Measurements from ENCODE around the gene SH2D4B.

SH2D4B gene

GRCh38 chr10:80537736-80538480, at the start of gene SH2D4B:
Gene SH2D4B, plus strand, starts transcription at chr10:80537902. Its CDS starts 430 bp downstream, at chr10:80538332.
- TF ChIP-seq, protein P1, sequence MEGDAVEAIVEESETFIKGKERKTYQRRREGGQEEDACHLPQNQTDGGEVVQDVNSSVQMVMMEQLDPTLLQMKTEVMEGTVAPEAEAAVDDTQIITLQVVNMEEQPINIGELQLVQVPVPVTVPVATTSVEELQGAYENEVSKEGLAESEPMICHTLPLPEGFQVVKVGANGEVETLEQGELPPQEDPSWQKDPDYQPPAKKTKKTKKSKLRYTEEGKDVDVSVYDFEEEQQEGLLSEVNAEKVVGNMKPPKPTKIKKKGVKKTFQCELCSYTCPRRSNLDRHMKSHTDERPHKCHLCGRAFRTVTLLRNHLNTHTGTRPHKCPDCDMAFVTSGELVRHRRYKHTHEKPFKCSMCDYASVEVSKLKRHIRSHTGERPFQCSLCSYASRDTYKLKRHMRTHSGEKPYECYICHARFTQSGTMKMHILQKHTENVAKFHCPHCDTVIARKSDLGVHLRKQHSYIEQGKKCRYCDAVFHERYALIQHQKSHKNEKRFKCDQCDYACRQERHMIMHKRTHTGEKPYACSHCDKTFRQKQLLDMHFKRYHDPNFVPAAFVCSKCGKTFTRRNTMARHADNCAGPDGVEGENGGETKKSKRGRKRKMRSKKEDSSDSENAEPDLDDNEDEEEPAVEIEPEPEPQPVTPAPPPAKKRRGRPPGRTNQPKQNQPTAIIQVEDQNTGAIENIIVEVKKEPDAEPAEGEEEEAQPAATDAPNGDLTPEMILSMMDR (IDR thresholded peaks at IDR 0.05; ENCODE audit: low read depth, low read length, missing control alignments), result no peak
- no peak for DNase-seq (ENCODE audit: low read depth)
- peak within 1 kb of the TSS; percentile 70 for H3K4me3 ChIP-seq (ENCODE audit: low read depth, low read length)

DNA sequence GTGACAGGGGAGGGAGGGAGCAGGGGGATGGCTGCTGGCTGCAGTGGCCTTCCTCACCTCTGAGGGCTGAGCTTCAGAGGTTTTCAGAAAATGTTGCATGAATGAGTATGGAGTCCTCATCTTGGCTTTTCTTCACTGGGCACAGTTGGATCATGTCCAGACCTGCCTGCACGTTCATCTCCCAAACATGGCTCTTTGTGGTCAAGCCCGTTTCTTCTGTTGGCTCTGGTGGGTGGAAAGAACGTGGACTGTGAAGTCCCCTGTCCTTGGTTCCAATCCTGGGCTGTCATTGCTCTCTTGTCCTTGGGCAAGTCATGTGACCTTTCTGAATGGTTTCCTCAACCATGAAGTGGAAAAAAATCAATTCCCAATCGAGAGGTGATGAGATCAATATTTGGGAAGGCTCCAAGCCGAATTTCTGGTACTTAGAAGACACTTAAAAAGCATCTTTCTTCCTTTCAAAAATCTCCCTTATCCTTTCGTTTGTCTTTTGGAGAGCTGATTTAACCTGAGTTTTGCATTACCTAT, 49.1 kb upstream of the SH2D4B start:
- TF ChIP-seq, protein P1 (IDR thresholded peaks at IDR 0.05; ENCODE audit: low read depth, low read length, missing control alignments), result no peak
- H3K4me3 ChIP-seq (ENCODE audit: low read depth, low read length), result no peak overlapping the region
- no peak for DNase-seq (ENCODE audit: low read depth)

DNA sequence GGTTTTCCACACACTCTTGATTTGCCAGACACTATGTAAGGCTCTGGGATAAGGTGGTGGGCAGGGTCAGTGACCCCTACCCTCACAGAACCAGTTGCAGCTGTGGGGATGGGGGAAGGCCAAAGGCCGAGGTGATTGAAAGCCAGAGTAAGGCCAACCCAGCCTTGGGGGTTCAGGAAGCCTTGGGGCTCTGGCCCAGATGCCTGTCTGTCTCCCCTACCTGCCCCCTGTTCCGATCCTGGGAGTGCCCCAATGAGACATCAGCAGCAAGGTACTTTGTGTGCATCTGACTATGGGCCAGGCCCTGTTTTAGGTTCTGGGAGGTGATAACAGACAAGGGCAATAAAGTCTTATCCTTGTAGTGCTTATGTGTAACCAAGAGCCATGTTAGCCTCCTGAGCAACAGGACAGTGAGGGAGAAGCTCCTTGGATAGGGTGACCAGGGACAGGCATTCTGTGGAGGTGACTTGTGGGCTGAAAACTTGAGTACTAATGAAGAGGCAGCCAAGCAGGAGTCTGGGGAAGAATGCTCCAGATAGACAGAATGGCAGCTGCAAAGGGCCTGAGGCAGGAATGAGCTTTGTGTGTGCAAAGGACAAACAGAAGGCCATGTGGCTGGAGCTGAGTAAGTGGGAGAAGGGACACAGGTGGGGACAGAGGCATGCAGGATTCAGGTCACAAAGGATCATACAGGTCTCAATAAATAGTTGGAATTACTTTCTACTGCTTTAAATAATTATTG, 48.2 kb upstream of the SH2D4B start:
- H3K4me3 ChIP-seq (ENCODE audit: low read depth, low read length), result no peak overlapping the region
- TF ChIP-seq, protein P1 (IDR thresholded peaks at IDR 0.05; ENCODE audit: low read depth, low read length, missing control alignments), result no peak
- no peak for DNase-seq (ENCODE audit: low read depth)

GRCh38 chr10:80491251-80492102, 46.2 kb upstream of the SH2D4B start:
- TF ChIP-seq, protein P1 (IDR thresholded peaks at IDR 0.05; ENCODE audit: low read depth, low read length, missing control alignments), result no peak
- no peak overlapping the region for H3K4me3 ChIP-seq (ENCODE audit: low read depth, low read length)
- no peak for DNase-seq (ENCODE audit: low read depth)

- TF ChIP-seq, protein P1 (IDR thresholded peaks at IDR 0.05; ENCODE audit: low read depth, low read length, missing control alignments), result no peak
- no peak for DNase-seq (ENCODE audit: low read depth)
- H3K4me3 ChIP-seq (ENCODE audit: low read depth, low read length), result no peak overlapping the region
Measured at GRCh38 chr10:80492848-80493521, 44.7 kb upstream of the SH2D4B start.

DNA sequence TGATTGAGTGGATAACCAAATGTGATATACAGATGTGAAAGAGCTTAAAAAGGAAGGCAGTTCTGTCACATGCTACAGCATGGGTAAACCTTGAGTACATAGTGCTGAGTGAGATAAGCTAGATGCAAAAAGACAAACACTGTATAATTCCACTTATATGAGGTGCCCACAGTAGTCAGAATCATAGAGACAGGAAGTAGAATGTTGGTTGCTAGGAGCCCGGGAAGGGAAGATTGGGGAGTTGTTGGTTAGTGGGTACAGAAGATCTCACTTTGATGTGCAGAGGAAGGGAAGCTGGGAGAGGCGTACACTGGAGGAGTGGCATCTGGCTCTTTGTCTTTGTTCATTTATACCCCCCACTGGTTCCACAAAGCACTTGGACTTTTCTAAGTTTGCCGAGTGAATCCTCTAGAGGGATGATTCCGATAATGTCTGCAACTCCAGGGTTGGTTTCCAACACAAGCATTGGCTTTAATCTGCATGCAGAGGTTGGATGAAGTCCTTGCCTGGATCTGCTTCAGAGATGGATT, 44.1 kb upstream of the SH2D4B start:
- no peak for DNase-seq (ENCODE audit: low read depth)
- H3K4me3 ChIP-seq (ENCODE audit: low read depth, low read length), result no peak overlapping the region
- TF ChIP-seq, protein P1 (IDR thresholded peaks at IDR 0.05; ENCODE audit: low read depth, low read length, missing control alignments), result no peak
